Measurements from ENCODE around the gene TMEM176A. TPM values are rescaled to one million over a fixed set of nuclear protein-coding genes. Genes with fewer than 3 reads are reported as not detected.

TMEM176A gene
- total RNA-seq, 1 donor from 2014 or later = 64.3 TPM

DNA sequence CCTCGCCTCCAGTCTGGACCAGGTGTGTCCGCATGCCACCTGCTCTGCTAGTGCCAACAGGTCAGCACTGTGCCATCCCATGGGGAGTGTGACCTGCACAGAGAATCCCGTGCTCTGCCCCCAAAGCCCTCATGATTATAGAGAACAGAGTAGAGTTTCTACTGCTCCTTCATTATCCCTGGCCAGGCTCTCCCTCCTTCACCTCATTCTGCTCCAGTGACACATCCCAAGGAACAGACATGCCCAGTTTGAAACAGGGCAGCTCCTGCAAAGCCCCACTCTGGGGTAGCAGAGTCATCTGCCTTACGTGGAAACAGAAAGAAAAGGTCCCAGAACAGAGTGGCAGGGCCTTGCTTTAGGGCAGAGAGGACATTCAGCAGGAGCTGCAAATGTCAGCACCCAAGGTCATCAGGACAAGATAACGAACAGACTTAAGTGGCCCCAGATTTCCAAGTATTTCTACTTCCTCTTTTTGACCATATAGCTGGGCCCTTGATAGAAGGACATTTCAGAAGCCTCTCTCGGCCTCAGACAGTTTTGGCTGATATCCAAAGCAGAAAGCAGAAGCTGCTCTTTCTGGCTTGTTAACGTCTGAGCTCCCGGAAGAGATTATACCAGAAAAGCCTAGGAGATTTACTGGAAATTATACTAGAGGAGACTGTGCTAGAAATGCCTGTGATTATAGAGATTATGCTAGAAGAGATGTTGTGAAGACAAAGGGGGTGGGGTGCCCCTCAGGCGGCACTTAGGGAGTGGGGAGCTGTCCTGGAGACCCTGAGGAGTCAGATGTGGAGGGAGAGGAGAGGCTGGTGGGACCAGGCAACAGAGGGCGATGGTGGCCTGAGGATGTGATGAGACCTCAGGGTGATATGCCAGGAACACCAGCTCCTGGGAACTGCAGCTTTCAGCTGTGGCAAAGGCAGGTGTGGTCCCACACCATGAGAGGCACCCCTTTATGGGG is 13.0 kb upstream of the TMEM176A start:
- DNase-seq (ENCODE audit: low spot score) = no peak

DNA sequence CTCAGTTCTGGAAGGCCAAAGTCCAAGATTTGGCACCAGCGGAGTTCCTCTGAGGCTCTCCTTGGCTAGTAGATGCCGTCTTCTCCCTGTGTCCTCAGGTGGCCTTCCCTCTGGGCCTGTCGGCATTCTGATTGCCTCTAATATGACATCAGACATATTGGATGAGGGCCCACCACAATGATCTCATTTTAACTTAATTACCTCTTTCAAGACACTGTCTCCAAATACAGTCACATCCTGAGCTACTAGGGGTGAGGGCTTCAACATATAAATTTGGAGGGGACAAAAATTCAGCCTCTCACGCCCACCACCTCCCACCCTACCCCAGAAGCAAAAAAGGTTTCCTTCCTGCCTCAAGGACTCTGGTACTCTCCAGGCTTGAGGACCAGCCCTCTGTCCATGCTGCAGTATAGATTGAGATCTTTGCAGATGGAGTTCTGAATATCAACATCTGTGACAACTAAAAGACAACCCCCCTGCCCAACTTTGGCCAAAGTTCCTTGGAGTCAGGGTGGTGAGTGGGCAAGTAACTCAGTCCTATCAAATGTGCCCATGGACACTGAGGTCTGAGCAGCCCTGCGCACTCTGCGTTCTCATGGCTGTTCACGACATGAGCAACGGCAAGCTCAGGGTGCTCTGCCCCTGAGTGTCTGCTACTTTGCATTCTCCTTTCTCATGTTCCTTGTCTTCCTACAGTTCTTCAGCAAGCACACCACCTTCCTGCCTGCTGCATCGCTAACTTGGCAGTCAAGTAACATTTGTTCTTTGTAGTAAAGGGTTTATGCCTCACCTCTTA is 11.9 kb upstream of the TMEM176A start:
- no peak for DNase-seq (ENCODE audit: low spot score)

DNA sequence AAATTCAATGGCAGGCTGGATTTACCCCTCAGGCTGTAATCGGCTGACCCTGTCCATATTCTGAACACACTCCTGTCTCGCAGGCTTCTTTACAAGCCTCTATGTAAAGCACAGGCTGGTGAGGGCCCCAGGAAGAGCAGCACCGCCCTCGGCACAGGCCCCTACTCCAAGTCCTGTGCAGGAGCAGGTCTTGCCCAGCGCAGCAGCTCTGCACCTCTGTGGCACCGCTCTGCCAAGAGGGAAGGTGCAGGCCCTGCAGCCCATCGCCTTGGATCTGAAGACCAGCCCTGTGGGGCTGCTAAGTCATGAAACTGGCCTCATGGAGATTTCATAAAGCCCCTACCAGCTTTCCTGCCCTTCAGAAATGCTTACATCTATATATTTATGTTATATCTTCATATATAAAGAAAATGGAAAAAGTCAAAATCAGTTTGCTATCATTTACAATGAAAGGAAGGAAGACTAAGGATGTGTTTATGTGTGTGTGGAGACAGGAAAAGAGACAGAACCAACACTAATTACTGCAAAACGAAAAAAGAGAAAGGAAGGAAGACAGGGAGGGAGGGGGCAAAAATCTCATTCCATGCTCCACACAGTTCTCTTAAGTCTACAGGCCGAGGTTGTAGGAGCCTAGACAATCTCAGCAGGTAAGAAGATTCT is 10.0 kb upstream of the TMEM176A start:
- DNase-seq (ENCODE audit: low spot score) = no peak

DNA sequence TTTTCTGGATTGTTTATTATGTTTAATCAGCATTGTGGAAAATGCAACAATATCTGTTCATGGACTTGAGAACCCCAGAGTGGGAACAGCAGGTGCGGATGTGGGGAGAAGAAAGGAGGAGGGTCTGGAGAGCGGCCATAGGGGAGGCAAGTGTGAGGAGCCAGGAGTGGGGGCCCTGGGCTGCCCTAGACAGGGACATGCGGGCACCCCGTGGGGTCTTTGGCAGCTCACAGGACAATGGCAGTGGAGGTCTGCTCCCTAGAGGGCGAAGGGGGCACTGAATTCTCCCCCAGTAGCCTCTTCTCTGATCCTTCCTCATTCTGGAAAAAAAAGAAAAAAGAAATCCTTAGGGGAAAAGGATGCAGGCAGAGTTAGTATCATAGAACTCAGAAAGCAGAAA is 9.3 kb upstream of the TMEM176A start:
- DNase-seq (ENCODE audit: low spot score) = no peak

DNA sequence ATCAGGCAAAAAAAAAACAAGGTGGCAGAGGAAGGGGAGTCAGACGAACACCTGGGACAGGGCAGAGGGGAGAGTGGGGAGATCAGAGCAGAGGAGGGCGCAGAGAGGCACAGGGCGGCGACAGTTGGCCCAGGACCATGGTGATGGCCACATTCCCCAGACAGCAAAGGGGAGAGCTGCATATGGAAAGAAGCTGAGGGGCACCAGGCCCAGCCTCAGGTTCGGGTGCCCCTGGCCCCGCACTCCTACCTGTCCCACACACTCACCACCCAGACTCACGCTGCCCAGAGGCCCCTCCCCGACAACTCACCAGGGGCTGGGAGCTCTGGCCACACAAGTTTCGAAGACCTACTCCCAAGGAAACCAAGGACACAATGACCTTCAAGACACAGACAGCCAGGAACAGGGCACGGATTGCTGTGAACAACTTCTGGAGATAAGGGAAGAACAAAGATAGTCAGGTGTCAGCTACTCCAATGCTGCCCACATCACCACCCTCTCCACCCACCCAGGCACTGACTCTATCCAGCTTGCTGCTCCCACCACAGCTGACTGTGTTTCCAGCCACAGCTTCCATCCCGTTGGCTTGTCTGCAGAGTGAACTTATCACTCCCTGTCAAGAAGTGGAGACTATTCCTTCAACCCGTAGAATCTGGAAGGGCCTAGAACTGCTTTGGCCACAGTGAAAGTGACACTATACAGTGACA is 8.7 kb upstream of the TMEM176A start:
- no peak for DNase-seq (ENCODE audit: low spot score)

DNA sequence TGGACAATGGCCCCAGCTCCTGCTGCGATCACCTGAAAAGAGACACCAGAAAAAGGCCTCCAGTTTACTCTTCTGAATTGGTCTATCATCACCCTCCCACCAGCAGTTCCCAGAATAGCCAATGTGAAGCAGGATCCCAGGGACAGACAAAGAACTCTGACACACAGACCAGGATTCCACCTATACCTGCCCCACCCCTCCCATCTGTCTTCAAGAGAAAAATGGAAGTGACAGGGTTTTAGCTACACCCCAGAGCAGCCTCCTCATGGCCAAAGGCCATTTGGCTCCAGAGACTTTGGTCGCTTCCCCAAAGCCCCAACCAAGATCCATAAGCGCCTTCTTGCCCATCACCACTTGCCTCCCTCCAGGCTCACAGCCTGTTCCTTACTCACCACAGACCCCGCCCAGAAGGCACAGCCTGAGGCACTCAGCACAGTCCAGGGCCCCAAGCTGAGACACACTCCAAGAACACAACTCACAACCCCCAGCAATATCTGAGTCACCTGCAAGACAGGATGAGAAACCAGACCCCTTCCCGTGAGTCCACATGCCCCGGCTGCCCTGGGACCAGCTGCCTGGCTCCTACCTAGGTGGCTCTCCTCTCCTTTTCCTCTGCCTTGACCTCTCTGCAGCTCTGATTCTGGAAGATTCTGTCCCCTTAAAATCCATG is 6.9 kb upstream of the TMEM176A start:
- no peak for DNase-seq (ENCODE audit: low spot score)

DNA sequence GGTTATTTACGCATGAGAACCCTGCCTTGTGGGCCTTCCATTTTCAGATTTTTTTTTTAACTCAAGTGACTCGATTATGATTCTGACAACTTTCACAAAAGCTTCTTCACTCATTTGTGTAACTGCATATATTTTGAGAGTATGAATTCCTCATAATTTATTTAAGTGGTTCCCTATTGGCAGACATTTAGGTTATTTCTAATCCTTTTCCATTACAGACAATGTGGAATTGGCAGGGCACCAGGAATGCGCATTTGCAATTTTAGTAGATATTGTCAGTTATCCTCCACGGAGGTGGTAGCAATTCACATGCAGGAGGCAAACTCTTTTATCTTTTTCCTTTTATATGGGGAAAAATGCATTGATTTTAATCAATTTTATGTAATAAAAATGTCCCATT is 2.9 kb upstream of the TMEM176A start:
- no peak for DNase-seq (ENCODE audit: low spot score)

DNA sequence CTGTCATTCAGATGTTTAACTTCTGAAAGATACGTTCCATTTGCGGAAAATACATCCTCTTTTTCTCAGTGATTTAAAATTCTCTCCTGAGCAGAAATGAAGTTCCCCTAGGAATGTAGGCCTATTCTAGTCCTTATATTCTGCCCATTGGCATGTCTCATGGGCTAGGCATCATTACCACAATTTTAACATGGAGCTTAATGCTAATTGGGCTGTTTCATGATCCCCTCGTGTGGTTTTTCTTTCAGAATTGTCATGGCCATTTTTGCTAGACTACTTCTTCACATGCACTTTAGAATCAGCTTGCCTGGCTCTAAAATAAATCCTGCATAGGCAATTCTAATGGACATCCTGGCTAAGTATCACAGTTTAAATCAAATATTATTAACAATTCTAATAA is 1.4 kb upstream of the TMEM176A start:
- DNase-seq (ENCODE audit: low spot score) = no peak

DNA sequence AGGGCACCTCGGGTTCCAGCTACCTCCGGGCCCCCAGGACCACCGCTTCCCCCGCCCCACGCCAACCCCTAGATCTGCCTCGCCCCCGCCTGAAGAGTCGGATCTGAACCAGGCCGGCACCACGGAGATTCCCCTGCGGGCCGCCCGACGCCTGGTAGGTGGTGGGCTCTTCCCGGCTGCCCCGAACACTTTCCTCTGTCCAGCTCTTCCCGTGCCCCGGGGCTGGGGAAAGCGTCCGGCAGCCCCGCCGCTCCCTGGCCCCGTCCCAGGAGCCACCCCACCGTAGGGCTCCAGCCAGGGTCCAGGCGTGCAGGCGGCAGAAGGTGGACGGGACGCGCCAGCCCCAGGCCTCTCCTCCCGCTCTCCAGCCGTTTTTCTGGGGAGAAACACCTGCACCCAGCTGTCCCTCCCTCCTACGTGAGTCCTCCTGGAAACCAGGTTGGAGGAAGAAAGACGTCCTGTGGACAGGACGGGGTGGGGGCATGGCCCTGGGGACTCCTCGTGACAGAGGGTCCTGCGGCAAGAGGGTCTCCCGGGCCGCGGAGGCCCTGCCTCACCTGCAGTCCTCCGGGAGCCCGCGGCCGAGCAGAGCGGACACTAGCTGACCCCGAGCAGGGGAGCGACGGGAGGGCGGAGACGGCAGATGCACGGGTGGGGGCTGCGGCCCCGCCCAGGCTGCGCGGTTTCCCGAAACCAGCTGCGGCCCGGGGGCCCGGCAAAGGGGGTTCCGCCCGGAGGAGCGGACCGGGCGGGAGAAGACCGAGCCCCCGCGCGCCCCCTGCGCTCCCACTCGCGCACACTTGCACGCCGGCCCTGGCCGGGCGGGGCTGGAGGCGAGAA is 608 bp upstream of the TMEM176A start, which contains the start of gene TMEM176B:
Gene TMEM176B, minus strand, starts transcription at position 624 of the 840 bp plus-strand sequence. CDS start 3,795 bp downstream, outside the sequence.
- DNase-seq (ENCODE audit: low spot score) = no peak

DNA sequence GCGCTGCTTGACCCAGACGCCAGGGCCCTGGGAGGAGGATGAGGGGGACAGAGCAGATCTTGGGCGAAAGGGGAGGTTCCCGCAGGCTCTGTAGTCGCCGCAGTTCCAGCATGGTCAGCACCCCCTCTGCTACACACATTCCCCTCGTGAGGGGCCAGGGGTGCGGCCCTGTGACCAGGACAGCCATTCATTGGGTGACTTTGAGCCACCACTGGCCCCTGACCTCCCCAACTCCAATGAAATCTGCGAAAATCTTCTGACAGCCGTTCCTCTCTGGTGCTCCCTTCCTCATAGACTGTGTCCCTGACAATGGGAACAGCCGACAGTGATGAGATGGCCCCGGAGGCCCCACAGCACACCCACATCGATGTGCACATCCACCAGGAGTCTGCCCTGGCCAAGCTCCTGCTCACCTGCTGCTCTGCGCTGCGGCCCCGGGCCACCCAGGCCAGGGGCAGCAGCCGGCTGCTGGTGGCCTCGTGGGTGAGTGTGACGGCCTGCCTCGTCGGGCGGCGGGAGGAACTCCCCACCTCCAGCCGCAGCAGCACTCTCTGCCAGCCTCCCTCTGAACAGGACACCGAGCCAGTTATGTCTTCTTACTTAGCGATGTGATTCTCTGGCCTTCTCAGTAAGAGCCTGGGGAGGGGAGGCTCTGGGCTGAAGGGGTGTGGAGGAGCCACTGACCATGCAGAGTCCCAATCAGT is 825 bp downstream of the TMEM176A start:
- DNase-seq (ENCODE audit: low spot score) = no peak

DNA sequence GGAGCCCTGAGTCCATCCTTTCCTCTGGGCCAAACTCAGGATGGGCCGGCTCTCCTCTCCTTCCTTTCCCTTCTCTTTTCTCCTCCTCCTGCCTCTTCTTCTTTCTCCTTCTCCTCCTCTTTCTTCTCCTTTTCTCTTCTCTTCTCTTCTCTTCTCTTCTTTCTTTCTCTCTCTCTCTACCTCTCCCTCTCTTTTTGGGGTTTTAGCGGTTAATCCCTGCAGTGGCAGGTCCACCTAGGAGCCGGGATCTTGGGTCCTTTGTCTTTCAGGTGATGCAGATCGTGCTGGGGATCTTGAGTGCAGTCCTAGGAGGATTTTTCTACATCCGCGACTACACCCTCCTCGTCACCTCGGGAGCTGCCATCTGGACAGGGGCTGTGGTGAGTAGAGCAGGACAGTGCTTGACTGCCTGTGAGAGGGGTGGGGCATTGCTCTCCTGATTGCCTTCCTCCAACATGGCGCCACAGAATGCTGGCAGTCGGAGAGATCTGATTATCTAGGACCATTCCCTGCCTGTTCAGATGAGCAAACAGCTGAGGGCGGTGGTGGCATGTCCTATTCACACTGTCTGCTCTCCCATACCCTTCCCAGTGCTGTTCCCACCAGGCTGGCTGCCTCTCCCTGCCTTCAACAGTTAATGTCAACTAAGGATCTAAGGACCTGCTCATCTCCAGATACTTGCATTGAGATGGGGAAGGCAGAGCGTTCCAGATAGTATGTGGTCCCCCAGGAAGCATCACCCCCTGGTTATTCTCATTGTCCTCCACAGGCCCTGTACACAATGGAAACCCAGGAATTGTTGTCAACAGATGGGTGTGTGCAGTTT is 1.6 kb downstream of the TMEM176A start:
- no peak for DNase-seq (ENCODE audit: low spot score)

DNA sequence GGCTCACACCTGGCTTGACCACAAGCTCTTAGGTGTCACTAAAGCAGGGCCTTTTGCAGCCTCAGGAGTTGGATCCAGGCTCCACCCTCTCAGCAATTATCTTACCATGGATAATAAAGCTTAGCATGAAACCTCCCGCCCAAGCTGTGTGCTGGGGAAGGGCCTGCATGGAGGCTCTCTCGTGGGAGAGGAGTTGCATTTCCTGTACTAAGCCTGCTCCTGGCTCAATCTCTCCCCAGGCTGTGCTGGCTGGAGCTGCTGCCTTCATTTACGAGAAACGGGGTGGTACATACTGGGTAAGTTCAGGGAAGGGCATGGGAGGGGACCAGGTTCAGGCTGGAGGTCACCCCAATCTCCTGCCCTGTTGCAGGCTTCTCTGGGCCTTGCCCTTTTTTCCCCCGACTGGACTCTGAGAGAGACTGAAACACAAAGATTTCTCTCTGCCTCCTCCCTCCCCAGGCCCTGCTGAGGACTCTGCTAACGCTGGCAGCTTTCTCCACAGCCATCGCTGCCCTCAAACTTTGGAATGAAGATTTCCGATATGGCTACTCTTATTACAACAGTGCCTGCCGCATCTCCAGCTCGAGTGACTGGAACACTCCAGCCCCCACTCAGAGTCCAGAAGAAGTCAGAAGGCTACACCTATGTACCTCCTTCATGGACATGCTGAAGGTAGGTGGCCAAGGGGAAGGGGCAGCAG is 2.7 kb downstream of the TMEM176A start:
- DNase-seq (ENCODE audit: low spot score) = no peak

DNA sequence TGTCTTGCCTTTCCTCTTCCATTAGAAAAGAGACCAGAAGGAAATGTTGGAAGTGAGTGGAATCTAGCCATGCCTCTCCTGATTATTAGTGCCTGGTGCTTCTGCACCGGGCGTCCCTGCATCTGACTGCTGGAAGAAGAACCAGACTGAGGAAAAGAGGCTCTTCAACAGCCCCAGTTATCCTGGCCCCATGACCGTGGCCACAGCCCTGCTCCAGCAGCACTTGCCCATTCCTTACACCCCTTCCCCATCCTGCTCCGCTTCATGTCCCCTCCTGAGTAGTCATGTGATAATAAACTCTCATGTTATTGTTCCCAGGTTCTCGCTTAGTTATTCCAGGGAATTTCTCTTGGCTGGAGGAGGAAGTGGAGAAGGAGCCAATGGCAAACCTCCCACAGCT is 4.2 kb downstream of the TMEM176A start:
- DNase-seq (ENCODE audit: low spot score) = no peak

DNA sequence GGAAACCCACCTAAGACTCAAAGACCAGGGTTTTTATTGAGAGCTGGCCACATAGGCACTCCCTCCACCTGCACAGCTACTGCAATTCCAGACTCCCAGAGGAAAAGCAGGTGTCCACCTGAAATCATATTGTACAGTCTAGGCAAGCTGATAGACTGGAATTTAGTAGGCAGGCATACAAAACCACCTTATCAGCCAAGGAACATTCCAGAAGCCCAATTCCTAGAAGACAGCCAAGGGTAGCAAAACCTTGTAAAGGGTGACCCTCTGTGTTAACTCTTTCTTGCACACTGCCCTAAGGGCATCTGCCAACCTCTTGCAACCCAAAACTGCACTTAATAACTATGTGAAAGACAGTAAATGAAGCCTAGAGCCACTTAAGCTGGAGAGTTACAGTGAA is 5.3 kb downstream of the TMEM176A start:
- no peak for DNase-seq (ENCODE audit: low spot score)

DNA sequence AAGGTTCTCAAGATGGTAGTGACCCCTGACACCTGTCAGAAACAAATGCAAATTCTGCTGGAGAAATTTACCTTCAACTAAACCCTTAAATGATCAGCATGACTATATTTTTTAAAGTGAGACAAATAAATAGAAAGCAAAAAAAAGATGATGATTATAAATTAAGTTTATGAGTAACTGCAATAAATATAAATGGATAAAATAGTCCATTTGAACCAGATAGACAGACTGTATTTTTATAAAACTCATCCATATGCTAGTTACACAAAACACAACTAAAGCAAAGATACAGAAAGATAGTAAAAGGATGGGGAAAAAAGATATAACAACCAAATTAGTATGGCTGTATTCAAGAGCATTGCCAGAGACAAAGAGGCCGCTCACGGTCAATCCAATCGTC is 5.9 kb downstream of the TMEM176A start:
- DNase-seq (ENCODE audit: low spot score) = no peak

DNA sequence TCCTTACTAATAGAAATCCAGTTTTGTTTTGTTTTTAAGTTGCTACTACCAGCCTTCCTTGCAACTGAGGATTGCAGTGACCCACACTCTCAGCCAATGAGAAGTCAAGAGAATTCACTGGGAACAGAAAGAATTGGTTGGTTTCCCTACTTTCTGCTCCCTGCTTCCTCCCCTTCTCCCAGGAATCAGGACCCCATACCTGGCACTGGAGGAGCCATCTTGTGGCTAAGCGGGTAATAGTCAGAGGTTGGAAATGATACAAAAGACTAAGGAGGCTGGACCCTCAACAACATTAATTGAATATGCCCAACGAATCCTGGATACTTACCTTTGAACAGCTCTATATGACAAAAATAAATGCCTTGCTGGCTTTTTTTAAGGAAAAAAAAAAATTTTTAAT is 6.3 kb downstream of the TMEM176A start:
- no peak for DNase-seq (ENCODE audit: low spot score)
